Stimulated activated CD8-positive, alpha-beta memory T cell treated with anti-CD3 and anti-CD28 coated beads, Interleukin-4, amount 100 ng/mL, for 24 hours (primary cell): ENCODE measurements around the gene ELOA.
"Not testable (repeated sequence)": the region's sequence is repeated elsewhere in the genome, so short reads cannot be mapped to it uniquely, and the experiment has no call there.

Experiments used
- DNase-seq: peaks from one replicate; pipeline ENCODE4 v3.0.0-alpha.2; 2020; ENCODE audit warnings: low read depth

The ELOA gene

DNA sequence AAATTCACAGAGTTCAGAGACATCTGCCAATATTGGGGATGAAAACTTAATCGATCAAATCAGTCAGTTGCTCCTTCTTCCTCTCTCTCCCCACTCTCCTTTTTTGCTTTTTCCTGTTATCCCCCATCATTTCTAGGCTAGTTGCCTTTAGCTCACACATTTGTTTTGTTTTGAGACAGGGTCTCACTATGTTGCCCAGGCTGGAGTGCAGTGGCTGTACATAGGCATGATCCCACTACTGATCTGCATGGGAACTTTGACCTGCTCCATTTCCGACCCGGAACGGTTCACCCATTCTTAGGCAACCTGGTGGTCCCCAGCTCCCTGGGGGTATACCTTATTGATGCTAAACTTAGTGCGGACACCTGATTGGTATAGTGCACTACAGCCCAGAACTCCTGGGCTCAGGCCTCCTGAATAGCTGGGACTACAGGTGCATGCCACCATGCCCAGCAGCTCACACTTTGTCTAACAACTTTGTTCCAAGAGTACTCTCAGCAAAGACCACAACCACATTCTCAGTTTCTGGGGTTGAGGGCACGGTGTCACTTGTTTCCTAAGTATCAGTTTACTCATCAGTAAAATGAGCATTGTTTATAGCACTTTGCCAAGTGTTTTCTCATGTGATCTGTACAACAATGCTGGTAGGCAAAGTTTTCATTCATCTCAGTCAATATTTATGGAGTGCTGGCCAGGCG, 6.7 kb upstream of the ELOA start:
- DNase-seq, result no peak

GRCh38 chr1:23741609-23742008, 1.7 kb upstream of the ELOA start:
- DNase-seq, result no peak

GRCh38 chr1:23742670-23743286, 493 bp upstream of the ELOA start:
- no peak for DNase-seq

DNA sequence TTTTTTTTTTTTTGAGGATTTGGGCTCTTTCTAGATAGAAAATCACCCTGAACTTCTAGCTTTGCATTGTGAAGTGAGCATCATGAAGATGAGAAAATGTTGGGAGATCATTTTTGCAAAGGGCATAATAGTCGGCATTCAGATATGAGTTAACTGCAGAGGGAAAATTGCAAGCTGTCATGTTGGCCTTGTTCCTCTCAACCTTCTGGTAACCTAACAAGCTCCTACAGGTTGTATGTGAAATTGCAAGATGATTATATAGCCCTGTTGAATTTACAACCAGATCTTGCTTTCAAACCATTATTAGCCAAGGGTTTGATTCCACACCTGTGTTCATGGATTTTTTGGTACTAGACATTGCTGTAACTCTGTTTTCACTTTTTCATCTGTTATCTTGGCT, 2.2 kb downstream of the ELOA start:
- DNase-seq, result no peak

- DNase-seq, result no peak
Measured at GRCh38 chr1:23748016-23748415, 4.7 kb downstream of the ELOA start.

DNA sequence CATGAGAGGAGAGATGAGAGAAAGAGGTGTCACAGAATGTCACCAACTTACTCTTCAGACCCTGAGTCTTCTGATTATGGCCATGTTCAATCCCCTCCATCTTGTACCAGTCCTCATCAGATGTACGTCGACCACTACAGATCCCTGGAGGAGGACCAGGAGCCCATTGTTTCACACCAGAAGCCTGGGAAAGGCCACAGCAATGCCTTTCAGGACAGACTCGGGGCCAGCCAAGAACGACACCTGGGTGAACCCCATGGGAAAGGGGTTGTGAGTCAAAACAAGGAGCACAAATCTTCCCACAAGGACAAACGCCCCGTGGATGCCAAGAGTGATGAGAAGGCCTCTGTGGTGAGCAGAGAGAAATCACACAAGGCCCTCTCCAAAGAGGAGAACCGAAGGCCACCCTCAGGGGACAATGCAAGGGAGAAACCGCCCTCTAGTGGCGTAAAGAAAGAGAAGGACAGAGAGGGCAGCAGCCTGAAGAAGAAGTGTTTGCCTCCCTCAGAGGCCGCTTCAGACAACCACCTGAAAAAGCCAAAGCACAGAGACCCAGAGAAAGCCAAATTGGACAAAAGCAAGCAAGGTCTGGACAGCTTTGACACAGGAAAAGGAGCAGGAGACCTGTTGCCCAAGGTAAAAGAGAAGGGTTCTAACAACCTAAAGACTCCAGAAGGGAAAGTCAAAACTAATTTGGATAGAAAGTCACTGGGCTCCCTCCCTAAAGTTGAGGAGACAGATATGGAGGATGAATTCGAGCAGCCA, 8.0 kb downstream of the ELOA start:
- no peak for DNase-seq

GRCh38 chr1:23751815-23752200, 8.5 kb downstream of the ELOA start:
- no peak for DNase-seq

DNA sequence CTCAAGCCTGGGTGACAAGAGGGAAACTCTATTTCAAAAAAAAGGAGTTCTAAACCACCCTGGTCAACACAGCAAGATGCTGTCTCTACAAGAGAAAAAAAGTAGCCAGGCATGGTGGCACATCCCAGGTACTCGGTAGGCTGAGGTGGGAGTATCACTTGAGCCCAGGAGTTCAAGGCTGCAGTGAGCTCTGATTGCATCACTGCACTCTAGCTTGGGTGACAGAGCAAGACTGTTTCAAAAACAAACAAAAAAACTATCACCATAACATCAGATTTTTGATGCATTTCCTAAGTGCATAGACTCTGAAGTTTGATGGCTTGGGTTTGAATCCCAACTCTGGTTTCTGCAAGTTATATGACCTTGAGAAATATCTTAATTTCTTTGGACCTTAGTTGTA, 9.6 kb downstream of the ELOA start:
- DNase-seq, result no peak

DNA sequence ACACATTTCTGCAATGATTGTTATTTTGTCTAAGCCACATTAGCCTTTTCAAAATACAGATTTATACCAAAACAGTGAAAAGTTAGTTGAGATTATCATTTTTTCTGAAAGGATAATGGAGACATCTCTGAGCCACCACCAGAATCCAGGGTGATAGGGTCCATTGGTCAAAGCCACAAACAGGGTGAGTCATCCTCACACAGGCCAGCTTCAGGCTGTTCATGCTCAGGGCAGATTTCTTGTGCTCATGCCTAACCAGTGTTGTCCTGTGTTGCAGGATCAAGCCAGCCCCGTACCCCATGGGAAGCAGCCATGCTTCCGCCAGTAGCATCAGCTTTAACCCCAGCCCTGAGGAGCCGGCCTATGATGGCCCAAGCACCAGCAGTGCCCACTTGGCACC, 13.4 kb downstream of the ELOA start:
- DNase-seq, result no peak

- DNase-seq, result no peak
Measured at GRCh38 chr1:23757812-23758211, 14.5 kb downstream of the ELOA start.

DNA sequence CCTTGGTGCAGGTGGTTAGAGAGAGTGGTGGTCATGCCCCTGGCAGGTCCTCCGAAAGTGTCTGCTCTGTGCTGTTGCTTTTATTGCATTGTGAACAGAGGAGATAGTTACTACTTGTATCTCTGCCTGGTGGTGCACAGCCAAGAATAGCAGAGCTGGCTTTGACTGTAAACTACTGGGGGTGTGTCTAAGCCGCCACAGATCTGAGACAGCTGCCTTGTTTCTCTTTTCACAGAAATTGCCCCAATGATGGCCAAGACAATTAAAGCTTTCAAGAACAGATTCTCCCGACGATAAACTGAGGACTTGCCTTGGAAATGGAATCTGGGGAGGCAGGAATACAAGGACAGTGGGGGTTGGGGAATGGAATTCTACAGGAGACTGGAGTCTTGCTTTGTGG, 16.0 kb downstream of the ELOA start:
- DNase-seq, result no peak

DNA sequence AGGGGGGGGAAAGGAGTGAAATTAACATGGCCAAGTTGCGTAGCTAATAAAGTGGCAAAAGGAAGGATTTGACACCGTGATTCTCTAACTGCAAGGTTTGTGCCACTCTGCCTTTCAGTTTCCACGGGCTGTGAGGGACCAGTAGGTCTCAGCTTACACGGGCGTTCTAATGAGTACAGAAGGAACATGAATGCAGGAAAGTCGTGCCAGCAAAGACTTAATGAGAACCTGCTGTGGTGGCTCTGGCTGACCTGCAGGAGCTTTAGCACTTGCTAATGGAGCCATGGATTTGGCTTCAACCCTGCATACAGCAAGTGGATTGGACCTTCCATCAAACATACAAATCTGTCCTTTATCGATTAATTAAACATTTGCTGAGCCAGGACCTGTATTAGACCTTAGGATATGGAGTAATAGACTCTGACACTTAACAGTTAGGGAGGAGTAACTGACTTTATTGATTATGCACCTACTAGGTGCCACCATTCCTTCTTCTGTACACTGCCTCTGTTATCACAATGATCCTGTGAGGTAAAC, 19.8 kb downstream of the ELOA start:
- no peak for DNase-seq

DNA sequence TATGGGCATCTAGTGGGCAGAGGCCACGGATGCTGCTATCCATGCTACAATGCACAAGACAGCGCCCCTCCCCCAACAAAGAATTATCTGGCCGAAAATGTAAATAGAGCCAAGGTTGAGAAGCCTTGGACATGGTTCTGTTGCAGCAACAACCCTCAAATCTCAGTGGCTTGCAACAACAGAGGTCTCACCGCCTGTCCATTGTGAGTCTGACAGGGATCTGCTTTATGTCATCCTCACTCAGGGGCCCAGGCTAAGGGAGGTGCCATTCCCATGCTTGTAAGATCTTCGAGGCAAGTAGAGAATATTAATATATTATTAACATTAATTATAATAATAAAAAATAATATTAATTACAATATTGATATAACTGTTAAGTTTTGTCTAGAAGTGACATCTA, 25.5 kb downstream of the ELOA start:
- DNase-seq, result no peak

DNA sequence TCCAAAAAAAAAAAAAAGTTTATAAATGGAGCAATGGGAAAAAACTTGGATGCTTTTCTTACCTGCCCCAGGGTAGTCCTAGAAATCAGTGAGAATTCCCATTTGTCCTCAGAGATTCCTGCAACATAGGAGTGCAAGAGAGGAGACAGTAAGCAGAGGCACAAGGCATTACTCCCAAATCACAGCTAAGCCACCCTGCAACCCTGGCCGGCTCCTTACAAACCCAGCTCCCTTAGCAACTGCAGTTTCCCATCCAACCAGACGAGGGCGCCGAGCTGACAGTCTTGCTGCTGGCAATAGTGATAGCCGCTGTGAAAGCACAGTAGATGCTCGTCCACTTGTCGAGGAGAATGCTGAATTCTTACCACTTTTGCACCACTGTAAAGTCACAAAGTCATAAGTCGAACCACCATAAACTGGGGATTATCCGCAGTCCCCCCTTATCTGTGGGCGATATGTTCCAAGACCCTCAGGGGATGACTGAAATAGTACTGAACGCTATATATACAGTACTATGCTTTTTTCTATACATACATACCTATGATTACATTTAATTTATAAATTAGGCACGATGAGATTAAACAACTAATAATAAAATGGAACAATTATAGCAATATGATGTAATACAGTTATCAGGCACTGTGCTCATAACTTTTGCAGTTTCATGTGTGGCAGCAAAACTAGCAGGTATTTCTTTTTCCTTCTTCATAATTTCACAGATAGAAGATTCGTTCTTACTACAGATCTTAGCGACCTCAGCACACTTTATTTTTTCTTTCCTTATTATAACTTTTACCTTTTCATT, 29.0 kb downstream of the ELOA start:
- DNase-seq, result peak; percentile 80

DNA sequence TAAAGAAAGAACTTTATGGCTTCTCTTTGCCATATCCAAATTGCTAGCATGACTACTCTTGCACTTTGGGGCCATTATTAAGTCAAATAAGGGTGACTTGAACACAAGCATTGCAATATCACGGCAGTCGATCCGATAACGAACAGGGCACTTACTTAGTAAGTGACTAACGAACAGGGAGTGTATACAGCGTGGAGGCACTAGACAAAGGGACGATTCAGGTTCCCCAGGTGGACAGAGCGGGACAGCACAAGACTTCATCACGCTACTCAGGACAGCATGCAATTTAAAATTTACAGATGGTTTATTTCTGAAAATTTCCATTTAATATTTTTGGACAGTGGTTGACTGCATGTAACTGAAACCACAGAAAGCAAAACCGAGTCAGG, 29.6 kb downstream of the ELOA start:
- DNase-seq, result no peak

GRCh38 chr1:23774174-23774880, 31.1 kb downstream of the ELOA start:
- DNase-seq, result no peak

- no peak for DNase-seq
Measured at GRCh38 chr1:23776217-23776616, 32.9 kb downstream of the ELOA start.

- peak; percentile 69 for DNase-seq
Measured at GRCh38 chr1:23777979-23778814, 34.9 kb downstream of the ELOA start, which contains the start of gene PITHD1. PITHD1 (plus strand) TSS chr1:23778418; CDS start chr1:23778516, 98 bp downstream.

DNA sequence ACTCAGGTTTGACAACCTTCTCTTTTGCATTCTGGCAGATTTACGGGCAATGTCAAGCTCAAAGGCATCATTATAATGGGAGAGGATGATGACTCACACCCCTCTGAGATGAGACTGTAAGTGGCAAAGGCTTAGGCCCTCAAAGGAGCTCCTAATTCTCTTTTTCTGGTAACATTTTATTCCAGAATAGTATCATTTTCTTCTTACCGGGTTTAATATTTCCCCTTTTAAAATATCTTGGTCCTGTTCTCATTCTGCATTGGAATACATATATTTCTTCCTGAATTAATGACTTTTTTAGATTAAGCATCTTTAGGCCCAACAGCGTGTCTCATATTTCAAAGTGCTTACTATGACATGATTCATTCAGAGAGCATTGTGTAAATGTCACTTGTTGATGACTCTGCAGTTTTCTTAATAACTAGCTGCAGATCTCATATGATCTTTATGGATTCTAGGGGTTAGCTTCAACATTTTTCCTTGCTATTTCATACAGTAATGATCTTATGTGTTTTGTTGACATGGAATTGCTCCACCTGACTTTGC, 36.6 kb downstream of the ELOA start:
- DNase-seq, result no peak

GRCh38 chr1:23783141-23783540, 39.9 kb downstream of the ELOA start:
- DNase-seq, result not testable (repeated sequence)
